HG02973 (cell line): Measurements from ENCODE around the gene ZIC4.

ENCODE experiments used
- ATAC-seq: cut with Tn5 transposase; IDR thresholded peaks from one replicate; pipeline ENCODE4 v1.9.1; 2021; ENCODE audit warnings: moderate library complexity; ENCODE audit not compliant: unreplicated experiment

The ZIC4 gene

GRCh38 chr3:147405231-147406027 is 914 bp downstream of the ZIC4 start:
- no peak for ATAC-seq

- no peak for ATAC-seq
Observed at GRCh38 chr3:147404800-147405230, 1.5 kb downstream of the ZIC4 start.

- no peak for ATAC-seq
Observed at GRCh38 chr3:147404000-147404799, 2.1 kb downstream of the ZIC4 start.

DNA sequence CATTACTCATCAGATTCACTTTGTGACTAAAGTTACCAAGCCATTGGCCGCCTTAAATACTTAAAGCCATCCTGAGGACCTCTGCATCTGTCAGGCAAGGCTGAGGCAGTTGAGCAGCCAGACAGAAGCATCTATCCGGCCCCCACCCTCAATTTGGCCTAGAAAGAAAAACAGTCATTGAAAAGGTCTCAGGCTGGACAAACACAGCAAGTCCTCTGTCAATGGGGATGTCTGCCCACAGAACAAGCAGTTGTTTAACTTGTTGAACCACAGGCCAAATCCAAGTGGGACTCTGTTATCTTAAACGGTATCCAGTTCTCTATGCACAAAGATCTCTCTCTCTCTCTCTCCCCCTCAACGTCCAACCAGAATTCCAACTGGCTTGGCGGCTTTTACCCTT is 2.8 kb downstream of the ZIC4 start:
- ATAC-seq, result no peak

- no peak for ATAC-seq
Observed at GRCh38 chr3:147402159-147402558, 4.2 kb downstream of the ZIC4 start.

DNA sequence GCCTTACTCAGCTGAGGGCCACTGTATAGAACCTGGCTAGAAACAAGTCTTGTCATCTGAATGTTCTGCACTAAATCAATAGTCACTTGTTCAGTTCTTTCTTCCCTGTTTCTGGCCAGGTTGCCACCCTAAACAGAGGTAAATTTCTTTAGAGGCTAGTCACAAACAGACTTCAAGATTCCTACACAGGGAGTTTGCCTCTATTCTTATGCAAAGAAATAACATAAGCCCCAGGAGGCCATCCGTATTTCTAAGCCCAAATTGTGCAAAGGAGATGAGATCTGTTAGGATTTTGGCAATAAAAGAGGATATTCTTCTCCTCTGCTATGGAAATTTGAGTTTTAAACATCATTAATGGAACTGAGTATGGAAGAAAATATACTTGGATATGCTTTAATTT is 4.9 kb downstream of the ZIC4 start:
- ATAC-seq, result no peak

GRCh38 chr3:147400999-147401398 is 5.3 kb downstream of the ZIC4 start:
- no peak for ATAC-seq

GRCh38 chr3:147400111-147400510 is 6.2 kb downstream of the ZIC4 start:
- ATAC-seq, result no peak

DNA sequence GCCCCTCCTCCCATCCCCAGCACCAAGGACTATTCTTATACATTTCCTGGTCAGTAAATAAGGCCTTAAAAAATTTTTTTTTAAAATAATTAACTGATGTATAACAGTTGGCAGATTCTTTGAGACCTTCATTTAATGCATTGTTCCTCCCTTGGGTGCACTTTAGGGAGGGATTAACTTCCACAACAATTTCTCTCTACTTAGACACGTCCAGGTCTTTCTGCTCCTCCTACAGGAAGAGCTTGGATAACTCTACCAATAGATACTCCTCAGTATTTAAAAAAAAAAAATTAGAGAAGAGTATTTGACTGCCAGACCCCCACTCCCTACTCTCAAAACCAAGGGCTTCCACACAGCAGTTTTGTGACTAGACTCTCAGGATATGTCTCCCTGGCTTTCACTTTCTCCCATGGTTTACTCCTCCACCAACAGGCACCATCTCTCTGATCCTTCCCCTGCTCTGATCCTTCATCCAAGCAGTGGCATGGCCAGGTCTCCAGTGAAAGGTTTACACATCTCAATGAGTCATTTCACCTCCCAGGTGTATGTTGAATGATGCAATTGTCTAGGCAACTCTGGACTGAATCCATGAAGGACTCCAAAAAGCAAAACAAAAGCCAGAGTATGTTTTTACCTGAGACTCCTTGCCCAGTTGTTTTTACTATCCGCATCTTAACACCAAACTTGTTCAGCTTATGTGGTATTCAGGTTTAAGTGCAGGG is 7.4 kb downstream of the ZIC4 start:
- ATAC-seq, result no peak

DNA sequence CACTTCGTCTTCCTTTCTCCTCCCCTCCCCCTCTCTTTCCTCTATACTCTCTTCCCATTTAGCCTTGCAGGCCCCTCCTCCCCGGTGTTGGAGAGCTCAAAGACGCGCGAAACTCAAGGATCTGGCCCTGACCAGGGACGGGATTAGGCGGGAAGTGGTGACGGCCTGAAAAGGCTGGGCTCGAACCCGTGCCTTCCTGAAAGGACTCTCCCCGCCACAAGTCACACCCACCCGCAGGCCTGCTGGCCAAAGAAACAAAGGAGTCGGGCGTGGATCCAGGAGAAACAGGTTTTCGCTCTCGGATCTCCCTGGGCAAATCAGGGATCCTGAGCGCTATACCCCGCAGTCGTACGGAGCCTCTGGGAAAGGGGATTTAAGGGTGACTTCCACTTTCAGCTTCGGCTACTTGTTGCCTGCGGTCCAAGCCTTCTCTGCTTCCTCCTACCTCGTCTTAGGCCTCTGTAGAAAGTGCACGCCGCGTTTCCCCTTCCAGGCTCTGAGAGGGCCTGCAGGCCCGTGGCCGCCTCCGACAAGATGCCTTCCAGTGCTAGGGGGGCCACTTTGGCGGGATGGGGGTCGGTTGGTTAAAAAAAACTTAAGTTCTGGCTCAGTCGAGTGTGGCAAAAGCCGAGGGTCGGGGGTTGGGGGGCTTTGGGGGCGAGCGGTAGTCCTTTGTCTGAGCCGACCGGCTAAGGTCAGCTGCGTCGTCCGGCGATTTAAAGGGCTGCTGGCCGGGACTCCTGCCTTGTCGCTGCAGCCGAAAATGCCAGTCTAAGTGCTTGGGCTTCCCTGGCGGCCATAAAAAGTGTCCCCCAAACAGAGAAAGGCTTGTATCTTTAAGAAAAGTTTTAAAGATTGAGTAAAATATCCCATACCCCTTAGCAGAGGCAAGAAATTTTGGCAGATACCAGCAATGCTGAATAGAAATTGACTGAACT is 8.2 kb downstream of the ZIC4 start:
- ATAC-seq, result no peak

DNA sequence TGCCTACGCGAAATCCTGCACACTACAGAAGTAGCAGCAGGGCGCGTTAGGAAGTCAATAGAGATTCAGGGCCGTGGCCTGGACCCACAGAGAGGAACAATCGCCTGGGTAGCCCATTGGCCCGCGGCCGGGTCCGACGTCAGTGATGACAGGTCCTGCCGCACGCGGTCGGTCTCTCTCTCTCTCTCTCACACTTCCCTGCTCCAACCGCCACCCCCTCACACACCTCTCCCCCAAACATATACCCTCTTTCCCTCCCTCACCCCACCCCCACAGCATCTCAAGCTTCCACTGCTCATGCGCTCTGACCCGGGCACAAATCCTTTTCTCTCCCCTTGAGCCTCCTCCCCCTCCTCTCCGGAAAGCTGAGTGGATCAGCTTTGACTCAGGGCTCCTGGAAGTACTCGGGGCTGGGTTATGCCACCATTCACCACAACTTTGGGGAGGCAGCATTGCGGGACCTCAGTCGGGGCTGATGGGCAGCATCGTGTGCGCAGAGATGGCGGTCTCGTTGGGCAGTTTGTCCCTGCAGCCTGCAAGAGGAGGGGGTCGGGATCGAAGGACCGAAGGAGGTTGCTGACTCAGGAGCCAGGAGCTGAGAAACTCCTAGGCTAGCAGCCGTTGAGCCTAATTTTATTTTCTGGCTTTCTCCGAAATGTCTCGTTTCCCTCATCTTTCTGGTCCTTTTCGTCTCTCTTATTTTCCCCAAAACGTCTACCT is 9.0 kb downstream of the ZIC4 start:
- no peak for ATAC-seq

DNA sequence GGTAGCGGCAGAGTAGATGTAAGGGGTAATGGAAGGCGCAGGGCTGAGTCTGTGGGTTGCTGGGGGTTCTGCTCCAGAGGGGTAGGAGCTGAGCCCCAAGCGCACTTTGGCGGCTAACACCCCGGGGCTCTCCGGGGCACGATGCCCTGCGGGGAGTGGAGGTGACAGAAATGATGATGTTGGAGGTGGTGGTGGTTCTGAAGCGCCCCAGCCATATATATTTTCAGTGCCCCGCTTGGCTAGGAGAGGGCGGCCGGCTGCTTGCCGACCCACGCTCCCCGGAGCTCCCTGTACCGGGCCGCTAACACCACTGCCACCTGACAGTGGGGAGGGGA is 9.7 kb downstream of the ZIC4 start:
- no peak for ATAC-seq

DNA sequence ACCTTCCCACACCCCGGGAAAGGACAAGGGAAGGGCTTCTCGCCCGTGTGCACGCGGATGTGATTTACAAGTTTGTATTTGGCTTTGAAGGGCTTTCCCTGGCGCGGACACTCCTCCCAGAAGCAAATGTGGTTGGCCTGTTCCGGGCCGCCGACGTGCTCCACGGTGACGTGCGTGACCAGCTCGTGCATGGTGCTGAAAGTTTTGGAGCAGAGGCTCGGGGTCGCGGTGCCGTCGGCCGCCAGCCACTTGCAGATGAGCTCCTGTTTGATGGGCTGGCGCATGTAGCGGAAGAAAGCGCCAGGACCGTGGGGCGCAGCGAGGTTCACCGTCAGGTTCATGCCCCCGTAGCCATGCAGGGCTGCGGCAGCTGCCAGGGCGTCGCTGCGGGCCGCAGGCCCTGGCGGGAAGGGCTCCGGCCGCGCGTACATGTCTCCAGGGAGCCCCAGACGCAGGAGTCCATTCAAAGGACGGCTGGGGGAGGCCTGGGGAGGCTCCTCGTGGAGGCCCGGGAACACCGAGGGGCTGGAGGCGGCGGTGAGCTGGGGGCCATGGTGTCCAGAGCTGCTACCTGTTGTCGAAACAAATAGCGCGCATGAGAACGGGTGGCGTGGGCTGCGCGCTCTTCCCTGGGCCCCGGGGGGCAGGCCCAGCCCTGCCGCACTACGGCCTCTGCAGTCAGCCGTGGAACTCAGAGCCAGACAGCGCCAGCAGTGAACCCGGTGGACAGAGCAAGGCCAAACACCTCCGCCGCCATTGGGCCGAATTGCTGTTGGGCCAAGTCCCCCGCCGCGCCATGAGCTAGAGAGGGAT is 10.2 kb downstream of the ZIC4 start:
- ATAC-seq, result no peak

GRCh38 chr3:147394884-147395225 is 11.5 kb downstream of the ZIC4 start:
- ATAC-seq, result no peak

DNA sequence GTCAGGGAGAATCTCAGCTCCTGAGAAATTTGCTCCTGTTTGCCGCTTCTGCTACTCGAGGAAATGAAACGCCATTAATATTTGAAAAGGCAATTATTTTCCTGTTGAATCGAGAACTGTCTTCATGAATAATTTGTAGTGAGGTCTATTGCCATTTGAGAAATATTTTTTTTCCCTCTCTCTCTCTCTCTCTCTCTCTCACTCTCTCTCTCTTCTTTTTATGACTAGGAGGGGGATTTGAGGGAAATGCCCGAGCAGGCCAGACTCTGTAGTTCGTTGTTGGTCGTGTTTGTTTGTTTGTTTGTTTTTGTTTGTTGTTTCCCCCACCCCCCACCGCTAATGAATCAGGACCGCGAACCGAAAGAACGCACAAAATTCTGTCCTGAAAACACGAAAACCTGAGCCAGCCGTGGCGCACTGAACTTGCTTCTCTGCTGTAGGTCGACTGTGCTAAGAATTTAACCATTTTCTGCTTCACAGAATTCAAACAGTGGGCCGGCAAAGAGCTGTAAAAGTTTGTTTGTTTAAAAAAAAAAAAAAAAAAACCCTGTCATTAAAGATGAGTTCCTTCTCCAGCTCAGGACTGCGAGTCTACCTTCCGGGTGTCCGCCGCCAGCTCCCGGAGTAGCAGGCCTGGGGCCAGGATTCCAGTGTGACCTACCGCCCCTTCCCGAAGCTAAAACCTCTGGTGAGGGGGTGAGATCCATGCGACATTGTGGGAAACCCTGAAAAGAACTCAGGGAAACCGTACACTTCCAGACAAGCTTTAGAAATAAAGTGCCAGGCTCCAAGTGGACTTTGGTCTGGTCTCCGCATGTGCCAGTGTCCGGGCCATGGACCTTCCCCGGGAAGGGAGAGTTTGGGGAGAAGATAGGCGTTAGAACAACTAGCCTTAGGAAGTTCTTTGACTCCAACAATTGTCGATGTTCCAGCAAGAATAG is 12.1 kb downstream of the ZIC4 start:
- ATAC-seq, result no peak

DNA sequence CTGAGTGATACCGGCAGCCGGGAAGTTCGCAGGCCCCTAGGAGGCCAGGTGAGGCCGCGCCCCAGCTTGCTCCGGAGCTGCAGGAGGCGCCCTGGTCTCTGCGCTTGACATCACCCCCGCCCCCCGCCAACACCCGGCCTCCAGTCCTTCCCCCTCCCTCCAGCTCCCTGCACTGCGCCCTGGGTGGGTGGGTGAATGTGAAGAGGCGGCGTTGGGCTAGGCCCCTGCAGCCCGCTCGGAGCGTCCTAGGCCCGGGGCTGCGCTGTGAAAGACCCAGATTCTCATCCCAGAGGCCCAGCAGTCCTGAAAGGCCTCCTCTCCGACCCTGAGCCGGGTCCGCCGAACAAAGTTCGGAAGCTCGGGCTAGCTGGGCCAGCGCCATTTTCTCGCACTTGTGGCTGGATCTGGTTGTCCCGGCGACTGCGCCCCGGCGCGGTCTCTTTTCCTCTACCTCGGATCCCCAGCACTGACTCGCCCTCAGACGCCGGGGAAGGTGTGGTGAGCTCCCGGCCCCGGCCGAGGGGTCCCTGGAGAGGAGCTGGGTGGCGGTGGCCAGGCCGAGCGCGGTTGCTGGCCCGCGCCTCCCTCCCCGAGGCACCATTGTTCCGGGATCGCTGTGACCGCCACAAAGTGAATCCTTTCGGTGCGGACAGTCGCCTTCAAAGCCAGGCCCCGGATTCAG is 12.9 kb downstream of the ZIC4 start:
- ATAC-seq, result no peak

DNA sequence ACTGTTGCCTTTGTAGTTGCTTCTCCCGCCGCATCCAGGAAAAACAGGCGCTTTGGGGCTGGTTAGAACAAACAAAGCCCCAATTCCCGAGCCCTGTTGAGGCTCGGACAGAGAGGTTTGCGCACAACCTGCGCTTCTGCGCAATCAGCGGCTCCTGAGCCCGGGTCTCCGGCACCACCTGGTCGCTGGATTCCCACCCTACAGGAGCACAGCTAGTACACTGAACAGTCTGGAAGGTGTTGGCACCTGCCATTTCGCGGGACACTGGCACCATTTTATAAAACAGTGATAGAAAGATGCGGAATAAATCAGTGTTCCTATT is 13.8 kb downstream of the ZIC4 start:
- ATAC-seq, result no peak
